HEK293 (cell line): ENCODE measurements around the gene ICE1.

Experiments
- CTCF ChIA-PET: fragments of 350-600 bp; formaldehyde crosslinking; extraction: SDS; loops from one replicate; lab custom pipeline; 2021; ENCODE audit warnings: antibody characterized with exemption; lab: Yijun Ruan, JAX
- POLR2A ChIA-PET: fragments of 300-600 bp; formaldehyde crosslinking; extraction: SDS; loops from one replicate; lab custom pipeline; 2020; ENCODE audit warnings: antibody characterized with exemption, inconsistent platforms; lab: Yijun Ruan, JAX
- H3K27ac ChIP-seq: fragments of 200-500 bp; sonication (Bioruptor generic); 2 replicates; pipeline ENCODE4 v1.5.1; 2014; ENCODE audit warnings: low read depth, low read length, control low read depth, inconsistent platforms; ENCODE audit errors: extremely low read depth
- H3K36me3 ChIP-seq, 2 experiments: fragments of 200-500 bp in 1 of 2; sonication (Bioruptor generic) in 1 of 2; 1 replicate in 1 of 2; 2 replicates in 1 of 2; pipeline ENCODE4 v1.5.1; 2014 to 2017; ENCODE audit warnings: inconsistent platforms in 2 of 2, low read length in 2 of 2; ENCODE audit not compliant: control insufficient read depth in 2 of 2, insufficient read depth in 1 of 2
- H3K4me1 ChIP-seq: fragments of 200-500 bp; sonication (Bioruptor generic); 2 replicates; pipeline ENCODE4 v1.5.1; 2014; ENCODE audit warnings: mild to moderate bottlenecking, low read length, inconsistent platforms; ENCODE audit not compliant: control insufficient read depth, insufficient read depth
- H3K4me3 ChIP-seq: 2 replicates; pipeline ENCODE4 v1.5.1; 2011; ENCODE audit warnings: low read depth, mild to moderate bottlenecking, control low read depth, low read length, moderate library complexity
- H3K9me3 ChIP-seq: fragments of 200-500 bp; sonication (Bioruptor generic); 2 replicates; pipeline ENCODE4 v1.5.1; 2014; ENCODE audit warnings: low read depth, low read length, inconsistent platforms; ENCODE audit not compliant: control insufficient read depth, insufficient read depth
- GLIS1 ChIP-seq: fragments of 450-650 bp; formaldehyde crosslinking; IDR thresholded peaks from 2 replicates; pipeline ENCODE4 v1.5.1; 2016; ENCODE audit warnings: missing biosample characterization, missing genetic modification characterization
- MYNN ChIP-seq: fragments of 450-650 bp; formaldehyde crosslinking; IDR thresholded peaks from 2 replicates; pipeline ENCODE4 v1.5.1; 2016; ENCODE audit warnings: missing biosample characterization, missing genetic modification characterization, borderline replicate concordance
- YY1 ChIP-seq: fragments of 450-650 bp; formaldehyde crosslinking; IDR thresholded peaks from 2 replicates; pipeline ENCODE4 v1.5.1; 2018; ENCODE audit warnings: missing biosample characterization, missing genetic modification characterization
- YY2 ChIP-seq: fragments of 450-650 bp; formaldehyde crosslinking; IDR thresholded peaks from 2 replicates; pipeline ENCODE4 v1.5.1; 2016; ENCODE audit warnings: missing biosample characterization, missing genetic modification characterization
- ZBTB11 ChIP-seq: fragments of 450-650 bp; formaldehyde crosslinking; conservative IDR thresholded peaks from 2 replicates; pipeline ENCODE4 v1.5.1; 2016; ENCODE audit warnings: low read depth, missing biosample characterization, missing genetic modification characterization
- ZBTB17 ChIP-seq: fragments of 450-650 bp; formaldehyde crosslinking; IDR thresholded peaks from 2 replicates; pipeline ENCODE4 v1.5.1; 2016; ENCODE audit warnings: missing biosample characterization, missing genetic modification characterization
- ZFP37 ChIP-seq: fragments of 450-650 bp; formaldehyde crosslinking; IDR thresholded peaks from 2 replicates; pipeline ENCODE4 v1.5.1; 2016; ENCODE audit warnings: missing biosample characterization, missing genetic modification characterization
- ZNF146 ChIP-seq: fragments of 450-650 bp; formaldehyde crosslinking; IDR thresholded peaks from 2 replicates; pipeline ENCODE4 v1.5.1; 2016; ENCODE audit warnings: missing biosample characterization, missing genetic modification characterization
- ZNF280C ChIP-seq: fragments of 450-650 bp; formaldehyde crosslinking; IDR thresholded peaks from 2 replicates; pipeline ENCODE4 v1.5.1; 2016; ENCODE audit warnings: missing biosample characterization, missing genetic modification characterization
- ZNF350 ChIP-seq: fragments of 450-650 bp; formaldehyde crosslinking; IDR thresholded peaks from 2 replicates; pipeline ENCODE4 v1.5.0; 2017; ENCODE audit warnings: missing biosample characterization, mild to moderate bottlenecking, missing genetic modification characterization
- ZNF354C ChIP-seq: fragments of 450-650 bp; formaldehyde crosslinking; IDR thresholded peaks from 2 replicates; pipeline ENCODE4 v1.5.1; 2016; ENCODE audit warnings: missing biosample characterization, missing genetic modification characterization, low read depth, borderline replicate concordance
- ZNF398 ChIP-seq: fragments of 450-650 bp; formaldehyde crosslinking; IDR thresholded peaks from 2 replicates; pipeline ENCODE4 v1.5.1; 2017; ENCODE audit warnings: missing biosample characterization, missing genetic modification characterization
- ZNF558 ChIP-seq: fragments of 450-650 bp; formaldehyde crosslinking; IDR thresholded peaks from 2 replicates; pipeline ENCODE4 v1.5.1; 2016; ENCODE audit warnings: missing biosample characterization, missing genetic modification characterization
- ZNF639 ChIP-seq: fragments of 450-650 bp; formaldehyde crosslinking; IDR thresholded peaks from 2 replicates; pipeline ENCODE4 v1.5.1; 2016; ENCODE audit warnings: missing biosample characterization, missing genetic modification characterization
- ZSCAN18 ChIP-seq: fragments of 450-650 bp; formaldehyde crosslinking; IDR thresholded peaks from 2 replicates; pipeline ENCODE4 v1.5.1; 2016; ENCODE audit warnings: missing biosample characterization, missing genetic modification characterization
- ZSCAN5A ChIP-seq: fragments of 450-650 bp; formaldehyde crosslinking; IDR thresholded peaks from 2 replicates; pipeline ENCODE4 v1.5.1; 2016; ENCODE audit warnings: missing biosample characterization, missing genetic modification characterization

ICE1 gene

GRCh38 chr5:5374009-5374715 lies 48.3 kb upstream of the ICE1 start (continued):
- TF ChIP-seq ZNF639 (tag by site-specific recombination), result no peak
- TF ChIP-seq ZNF398 (tag by site-specific recombination), result no peak
- no peak for TF ChIP-seq ZBTB11 (tag by site-specific recombination)
- TF ChIP-seq GLIS1 (tag by site-specific recombination), result no peak

GRCh38 chr5:5377780-5378179 lies 44.7 kb upstream of the ICE1 start:
- TF ChIP-seq ZBTB17, result no peak
- no peak for TF ChIP-seq MYNN (tag by site-specific recombination)
- TF ChIP-seq ZSCAN5A (tag by site-specific recombination), result no peak
- TF ChIP-seq ZNF350 (tag by site-specific recombination), result no peak
- TF ChIP-seq ZFP37 (tag by site-specific recombination), result no peak
- no peak for TF ChIP-seq YY1 (tag by site-specific recombination)
- no peak for TF ChIP-seq ZNF354C (tag by site-specific recombination)
- no peak for TF ChIP-seq ZNF558 (tag by site-specific recombination)
- no peak for TF ChIP-seq ZNF280C
- no peak for TF ChIP-seq YY2 (tag by site-specific recombination)
- no peak for TF ChIP-seq ZNF146 (tag by site-specific recombination)
- TF ChIP-seq ZSCAN18 (tag by site-specific recombination), result no peak
- Histone ChIP-seq H3K27ac (no peak overlapping the region), H3K4me3 (no peak overlapping the region), H3K4me1 (peaks cover 3% of the 10 kb centered on the region; the same call in 1 of the 2 replicates), H3K9me3 (no peaks in the 10 kb centered on the region), H3K36me3 (no peaks in the 10 kb centered on the region)
- CTCF ChIA-PET, result interaction anchor here (0.7 kb wide), 1 partner anchor 143 kb away, joined by 3 read pairs; no protein-coding TSS in a partner anchor
- POLR2A ChIA-PET, result no interaction called here
